HEK293T (cell line): Measurements from ENCODE around the gene OR52E1.

Experiments
- CTCF ChIA-PET: fragments of 350-600 bp; formaldehyde crosslinking; extraction: SDS; loops from one replicate; lab custom pipeline; 2021; ENCODE audit warnings: antibody characterized with exemption, inconsistent platforms; lab: Yijun Ruan, JAX
- POLR2A ChIA-PET: fragments of 350-600 bp; formaldehyde crosslinking; extraction: SDS; loops from one replicate; lab custom pipeline; 2020; ENCODE audit warnings: antibody characterized with exemption, inconsistent platforms; lab: Yijun Ruan, JAX
- DNase-seq: peaks from one replicate; pipeline ENCODE4 v3.0.0; 2012; ENCODE audit warnings: mixed read lengths; ENCODE audit errors: extremely low spot score
- ARNT ChIP-seq: fragments of 450-650 bp; IDR thresholded peaks from 2 replicates; pipeline ENCODE4 v1.6.1; 2017; ENCODE audit warnings: mild to moderate bottlenecking
- BHLHE40 ChIP-seq: fragments of 450-650 bp; IDR thresholded peaks from 2 replicates; pipeline ENCODE4 v1.6.1; 2016; ENCODE audit warnings: mild to moderate bottlenecking, moderate library complexity, borderline replicate concordance
- CTBP1 ChIP-seq: fragments of 450-650 bp; IDR thresholded peaks from 2 replicates; pipeline ENCODE4 v1.6.1; 2016; ENCODE audit warnings: borderline replicate concordance
- ELF4 ChIP-seq: fragments of 450-650 bp; IDR thresholded peaks from 2 replicates; pipeline ENCODE4 v1.6.1; 2017; ENCODE audit warnings: antibody characterized with exemption
- FOXA1 ChIP-seq: fragments of 450-650 bp; IDR thresholded peaks from 2 replicates; pipeline ENCODE4 v1.6.1; 2016; ENCODE audit warnings: mild to moderate bottlenecking
- FOXK2 ChIP-seq: fragments of 450-650 bp; IDR thresholded peaks from 2 replicates; pipeline ENCODE4 v1.6.1; 2016; ENCODE audit warnings: mild to moderate bottlenecking
- FOXM1 ChIP-seq: fragments of 450-650 bp; IDR thresholded peaks from 2 replicates; pipeline ENCODE4 v1.6.1; 2017; ENCODE audit warnings: mild to moderate bottlenecking, borderline replicate concordance
- HDGF ChIP-seq: fragments of 450-650 bp; IDR thresholded peaks from 2 replicates; pipeline ENCODE4 v1.6.1; 2017; ENCODE audit warnings: antibody characterized with exemption, borderline replicate concordance
- L3MBTL2 ChIP-seq: fragments of 450-650 bp; conservative IDR thresholded peaks from 2 replicates; pipeline ENCODE4 v1.6.1; 2016; ENCODE audit warnings: mild to moderate bottlenecking
- LEF1 ChIP-seq: fragments of 450-650 bp; IDR thresholded peaks from 2 replicates; pipeline ENCODE4 v1.6.1; 2017; ENCODE audit warnings: mild to moderate bottlenecking, borderline replicate concordance
- NFRKB ChIP-seq: fragments of 450-650 bp; IDR thresholded peaks from 2 replicates; pipeline ENCODE4 v1.6.1; 2016; ENCODE audit warnings: mild to moderate bottlenecking, moderate library complexity
- SP1 ChIP-seq: fragments of 450-650 bp; IDR thresholded peaks from 2 replicates; pipeline ENCODE4 v1.6.1; 2017
- SUZ12 ChIP-seq: fragments of 450-650 bp; IDR thresholded peaks from 2 replicates; pipeline ENCODE4 v1.6.1; 2016; ENCODE audit warnings: mild to moderate bottlenecking
- TARDBP ChIP-seq: fragments of 450-650 bp; IDR thresholded peaks from 2 replicates; pipeline ENCODE4 v1.6.1; 2016
- ZNF384 ChIP-seq: fragments of 450-650 bp; IDR thresholded peaks from 2 replicates; pipeline ENCODE4 v1.6.1; 2016
- TF ChIP-seq, protein P1 (sequence below): fragments of 450-650 bp; IDR thresholded peaks from 2 replicates; pipeline ENCODE4 v1.6.1; 2016

Gene OR52E1

DNA sequence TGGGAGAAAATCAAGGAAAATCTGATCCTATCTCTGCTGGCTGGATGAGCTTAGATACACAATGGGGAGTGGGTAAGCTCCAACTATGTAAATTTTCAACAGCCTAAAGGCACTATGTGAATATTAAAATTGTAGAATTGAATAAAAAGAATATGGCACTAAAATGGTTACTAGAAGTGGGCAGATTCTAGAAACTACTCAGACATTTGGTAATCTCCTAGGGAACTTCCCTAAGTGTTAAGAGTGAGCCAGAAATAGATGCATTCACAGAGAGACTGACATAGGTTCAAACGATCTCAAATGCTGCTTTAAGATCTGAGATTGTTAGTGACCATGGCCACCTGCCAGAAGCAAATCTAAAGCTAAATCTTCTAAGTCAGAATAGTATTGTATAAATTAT lies 4.3 kb upstream of the OR52E1 start:
- CTCF ChIA-PET, result no interaction called here
- DNase-seq, result no peak
- TF ChIP-seq CTBP1 (no peak), FOXK2 (no peak), NFRKB (no peak), BHLHE40 (no peak), ARNT (no peak), L3MBTL2 (no peak), SP1 (no peak), SUZ12 (no peak), ZNF384 (no peak)
- TF ChIP-seq, protein P1, sequence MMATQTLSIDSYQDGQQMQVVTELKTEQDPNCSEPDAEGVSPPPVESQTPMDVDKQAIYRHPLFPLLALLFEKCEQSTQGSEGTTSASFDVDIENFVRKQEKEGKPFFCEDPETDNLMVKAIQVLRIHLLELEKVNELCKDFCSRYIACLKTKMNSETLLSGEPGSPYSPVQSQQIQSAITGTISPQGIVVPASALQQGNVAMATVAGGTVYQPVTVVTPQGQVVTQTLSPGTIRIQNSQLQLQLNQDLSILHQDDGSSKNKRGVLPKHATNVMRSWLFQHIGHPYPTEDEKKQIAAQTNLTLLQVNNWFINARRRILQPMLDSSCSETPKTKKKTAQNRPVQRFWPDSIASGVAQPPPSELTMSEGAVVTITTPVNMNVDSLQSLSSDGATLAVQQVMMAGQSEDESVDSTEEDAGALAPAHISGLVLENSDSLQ, result no peak
- POLR2A ChIA-PET, result no interaction called here

DNA sequence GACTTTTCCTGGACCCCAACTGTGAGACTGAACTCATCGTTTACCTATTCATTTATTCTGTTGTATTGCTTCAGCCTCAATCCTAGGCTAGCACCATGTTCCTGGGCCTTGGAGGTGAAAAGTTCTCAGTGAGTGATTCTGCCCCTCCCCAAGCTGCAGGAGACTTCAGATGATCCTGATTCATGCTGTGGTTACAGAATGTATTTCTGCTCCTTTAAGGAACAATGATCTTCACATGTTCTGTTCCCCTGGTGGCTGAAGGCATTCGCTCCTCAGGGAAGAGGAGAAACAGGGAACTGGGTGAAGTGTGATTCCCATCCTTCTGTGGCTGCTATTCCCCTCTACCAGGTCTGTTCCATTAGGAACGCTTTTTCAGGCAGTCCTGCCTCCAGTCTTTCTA lies 2.4 kb downstream of the OR52E1 start:
- POLR2A ChIA-PET, result no interaction called here
- no peak for DNase-seq
- no peak for TF ChIP-seq BHLHE40
- CTCF ChIA-PET, result no interaction called here

- DNase-seq, result no peak
- POLR2A ChIA-PET, result no interaction called here
Measured at GRCh38 chr11:5081405-5081804, 12.0 kb downstream of the OR52E1 start.

GRCh38 chr11:5083602-5084001 lies 14.2 kb downstream of the OR52E1 start:
- ChIA-PET POLR2A (no interaction called here), CTCF (no interaction called here)
- TF ChIP-seq HDGF (no peak), CTBP1 (no peak), FOXK2 (no peak), L3MBTL2 (no peak), ARNT (no peak), LEF1 (no peak), SP1 (no peak), NFRKB (no peak), FOXM1 (no peak), SUZ12 (no peak), ZNF384 (no peak), TARDBP (no peak), ELF4 (no peak), BHLHE40 (no peak), FOXA1 (no peak)
- TF ChIP-seq, protein P1, result no peak
- no peak for DNase-seq

More at GRCh38 chr11:5081405-5081804, 12.0 kb downstream of the OR52E1 start:
- TF ChIP-seq ELF4 (no peak), LEF1 (no peak), L3MBTL2 (no peak), FOXM1 (no peak), TARDBP (no peak), NFRKB (no peak), FOXK2 (no peak), ZNF384 (no peak), CTBP1 (no peak), ARNT (no peak), SP1 (no peak), FOXA1 (no peak), HDGF (no peak), BHLHE40 (no peak), SUZ12 (no peak)
- TF ChIP-seq, protein P1, result no peak
- CTCF ChIA-PET, result no interaction called here

DNA sequence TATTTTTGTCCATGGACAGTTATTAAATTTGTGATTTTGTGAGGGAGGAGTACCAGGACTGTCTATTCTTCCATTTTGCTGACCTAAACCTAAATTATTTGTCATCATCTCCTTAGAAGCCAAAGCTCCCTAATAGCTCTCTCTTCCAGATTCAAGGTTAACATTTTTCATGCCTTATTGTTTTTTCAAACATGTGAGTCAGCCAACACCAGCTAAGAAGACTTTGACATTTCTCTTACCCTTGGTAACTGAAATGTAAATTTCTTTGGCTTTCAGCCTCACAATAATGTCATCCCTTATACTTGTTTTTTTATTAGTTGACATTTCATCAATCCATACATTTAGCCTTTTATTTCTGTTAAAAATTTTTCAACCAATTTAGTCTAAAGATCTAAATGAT lies 19.2 kb downstream of the OR52E1 start:
- ChIA-PET CTCF (no interaction called here), POLR2A (no interaction called here)
- TF ChIP-seq, protein P1, result no peak
- TF ChIP-seq CTBP1 (no peak), ARNT (no peak), FOXK2 (no peak), SUZ12 (no peak), BHLHE40 (no peak)
- no peak for DNase-seq

GRCh38 chr11:5090668-5091067 lies 21.3 kb downstream of the OR52E1 start:
- ChIA-PET CTCF (no interaction called here), POLR2A (no interaction called here)
- no peak for DNase-seq
- TF ChIP-seq HDGF, result no peak
- TF ChIP-seq NFRKB, result no peak
- no peak for TF ChIP-seq FOXK2
- TF ChIP-seq FOXM1, result no peak
- TF ChIP-seq CTBP1, result no peak
- TF ChIP-seq ELF4, result no peak
- no peak for TF ChIP-seq ZNF384
- no peak for TF ChIP-seq LEF1
- TF ChIP-seq SUZ12, result no peak
- no peak for TF ChIP-seq TARDBP
- TF ChIP-seq BHLHE40, result no peak
- no peak for TF ChIP-seq L3MBTL2
- TF ChIP-seq ARNT, result no peak
- TF ChIP-seq SP1, result no peak
- TF ChIP-seq, protein P1, result no peak
- no peak for TF ChIP-seq FOXA1
